ENCODE results near the gene SMARCC1.

Gene SMARCC1

DNA sequence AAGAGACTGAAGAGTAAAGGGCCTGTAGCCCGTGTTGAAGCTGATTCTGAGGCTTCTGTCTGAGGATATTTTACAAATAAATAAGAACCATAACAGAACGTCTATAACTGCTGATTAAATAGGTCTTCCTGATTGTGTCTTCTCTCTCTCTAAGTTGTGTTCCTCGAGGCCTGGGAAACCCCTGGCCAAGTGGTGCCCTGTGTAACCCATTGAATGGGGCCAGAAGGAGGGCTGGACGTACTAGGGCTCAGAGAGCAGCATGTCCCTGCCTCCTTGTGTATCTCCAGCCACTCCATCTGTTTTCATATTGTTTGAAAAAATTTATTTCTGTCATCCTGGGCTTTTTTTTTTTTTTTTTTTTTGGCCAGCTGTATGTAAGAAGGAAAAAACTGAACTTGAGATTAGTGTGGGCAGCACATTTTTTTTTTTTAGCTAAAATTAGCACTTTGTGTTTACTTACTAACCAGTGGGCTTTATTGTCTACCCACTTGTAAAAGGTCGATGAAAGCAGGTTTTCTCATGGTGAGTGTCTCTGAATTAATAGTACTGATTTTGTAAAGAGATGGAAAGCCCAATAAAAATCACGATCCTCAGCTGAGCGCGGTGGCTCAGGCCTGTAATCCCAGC is 32.0 kb upstream of the SMARCC1 start (continued):
- TF ChIP-seq MZF1 (tag by site-specific recombination; IDR thresholded peaks at IDR 0.05; ENCODE audit: borderline replicate concordance) (no peak), ZNF624 (tag by site-specific recombination; IDR thresholded peaks at IDR 0.05) (no peak)

DNA sequence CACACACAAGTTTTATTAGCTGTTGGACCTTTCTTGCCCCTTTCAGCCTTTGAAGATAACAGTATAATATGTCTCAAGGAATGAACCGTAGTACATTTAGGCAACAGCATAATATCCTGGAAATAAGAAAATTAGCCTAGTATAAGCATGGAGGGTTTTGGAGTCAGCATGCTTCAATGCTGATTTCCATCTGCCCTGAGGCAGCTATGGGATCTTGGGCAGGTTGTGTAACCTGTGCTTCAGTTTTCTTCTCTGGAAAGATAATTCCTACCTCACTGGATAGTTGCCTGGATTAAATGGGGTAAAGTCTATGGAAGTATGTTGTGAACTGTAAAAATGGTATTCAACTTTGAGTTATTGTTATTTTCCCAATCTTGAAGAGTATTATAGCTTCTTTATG is 22.9 kb upstream of the SMARCC1 start:
- H3K9me3 ChIP-seq (ENCODE audit: control insufficient read depth, insufficient read depth, low read depth, low read length), result no peaks in the 10 kb centered on the region
- H3K4me3 ChIP-seq (ENCODE audit: low read depth, low read length), result no peak overlapping the region
- H3K4me1 ChIP-seq (ENCODE audit: control insufficient read depth, insufficient read depth, low read length), result no peaks in the 10 kb centered on the region
- CTCF ChIA-PET, result interaction anchor here (0.6 to 2.0 kb wide), 2 partner anchors 20 to 364 kb away, joined by 3 to 8 read pairs; no protein-coding TSS in a partner anchor
- POLR2A ChIA-PET, result interaction anchor here (1.2 to 1.4 kb wide), 2 partner anchors 10 to 383 kb away, joined by 3 read pairs; partner anchors contain the start of gene CDC25A
- H3K27ac ChIP-seq (ENCODE audit: extremely low read depth, low read depth, low read length), result no peak overlapping the region
- peaks cover 21 to 28% of the 10 kb centered on the region in 2 experiments for H3K36me3 ChIP-seq (ENCODE audit: control insufficient read depth in 2 of 2, insufficient read depth in 1 of 2, low read length in 2 of 2)
- no peak for TF ChIP-seq WT1 (tag by site-specific recombination; IDR thresholded peaks at IDR 0.05)
- no peak for TF ChIP-seq ZNF112 (tag by site-specific recombination; IDR thresholded peaks at IDR 0.05)

DNA sequence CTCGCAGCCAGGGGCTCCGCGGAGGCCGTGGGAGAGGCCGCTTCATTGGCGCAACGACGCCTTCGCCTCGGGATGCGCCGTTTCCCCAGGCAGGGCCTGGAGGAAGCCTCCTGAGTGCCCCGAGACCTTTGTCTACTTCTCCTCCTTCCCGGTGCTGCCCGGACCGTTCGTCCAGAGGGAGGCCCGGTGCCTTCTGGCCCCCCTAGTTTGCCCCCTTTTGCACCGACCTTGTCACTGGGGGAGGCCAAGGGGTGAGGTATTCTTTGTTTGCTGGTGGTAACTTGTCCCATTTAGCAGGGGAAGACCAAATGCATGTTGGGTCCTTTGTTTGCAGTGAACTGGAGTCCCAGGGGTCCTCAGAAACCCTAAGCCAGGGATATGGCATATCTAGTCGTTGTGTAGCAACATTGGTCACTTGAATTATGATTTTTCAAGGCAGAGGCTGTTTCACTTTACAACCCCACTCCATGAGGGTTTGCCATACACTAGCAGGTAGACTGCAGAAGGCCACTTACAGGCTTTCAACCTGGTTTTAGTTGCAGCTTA is 21.9 kb upstream of the SMARCC1 start:
- ChIA-PET POLR2A (no interaction called here), CTCF (no interaction called here)
- Histone ChIP-seq H3K9me3 (ENCODE audit: control insufficient read depth, insufficient read depth, low read depth, low read length) (no peaks in the 10 kb centered on the region), H3K4me1 (ENCODE audit: control insufficient read depth, insufficient read depth, low read length) (no peaks in the 10 kb centered on the region), H3K36me3 (ENCODE audit: control insufficient read depth in 2 of 2, insufficient read depth in 1 of 2, low read length in 2 of 2) (peaks cover 13 to 24% of the 10 kb centered on the region in 2 experiments; a peak in 2 of 3 replicates), H3K4me3 (ENCODE audit: low read depth, low read length) (peak overlapping the region; percentile 76), H3K27ac (ENCODE audit: extremely low read depth, low read depth, low read length) (peak overlapping the region; percentile 86)
- peak; percentile 53; the same call in 1 of the 2 replicates for TF ChIP-seq ZBTB48 (tag by site-specific recombination; IDR thresholded peaks at IDR 0.05)
- peak; percentile 28; the same call in 1 of the 2 replicates for TF ChIP-seq TRIM28 (IDR thresholded peaks at IDR 0.05; ENCODE audit: borderline replicate concordance, low read length)
- no peak for TF ChIP-seq ZNF2 (tag by site-specific recombination; IDR thresholded peaks at IDR 0.05)
- TF ChIP-seq REPIN1 (tag by site-specific recombination; IDR thresholded peaks at IDR 0.05; ENCODE audit: low read depth), result no peak
- TF ChIP-seq GLIS1 (tag by site-specific recombination; IDR thresholded peaks at IDR 0.05), result peak; percentile 85
- TF ChIP-seq, protein P1, sequence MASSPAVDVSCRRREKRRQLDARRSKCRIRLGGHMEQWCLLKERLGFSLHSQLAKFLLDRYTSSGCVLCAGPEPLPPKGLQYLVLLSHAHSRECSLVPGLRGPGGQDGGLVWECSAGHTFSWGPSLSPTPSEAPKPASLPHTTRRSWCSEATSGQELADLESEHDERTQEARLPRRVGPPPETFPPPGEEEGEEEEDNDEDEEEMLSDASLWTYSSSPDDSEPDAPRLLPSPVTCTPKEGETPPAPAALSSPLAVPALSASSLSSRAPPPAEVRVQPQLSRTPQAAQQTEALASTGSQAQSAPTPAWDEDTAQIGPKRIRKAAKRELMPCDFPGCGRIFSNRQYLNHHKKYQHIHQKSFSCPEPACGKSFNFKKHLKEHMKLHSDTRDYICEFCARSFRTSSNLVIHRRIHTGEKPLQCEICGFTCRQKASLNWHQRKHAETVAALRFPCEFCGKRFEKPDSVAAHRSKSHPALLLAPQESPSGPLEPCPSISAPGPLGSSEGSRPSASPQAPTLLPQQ (tag by site-specific recombination; IDR thresholded peaks at IDR 0.05), result 0 out of 2 replicates have a peak, but pooled peaks have one; percentile 7
- TF ChIP-seq ZNF791 (tag by site-specific recombination; IDR thresholded peaks at IDR 0.05), result no peak
- no peak for TF ChIP-seq SCRT1 (tag by site-specific recombination; IDR thresholded peaks at IDR 0.05; ENCODE audit: borderline replicate concordance)
- TF ChIP-seq ZNF677 (tag by site-specific recombination; IDR thresholded peaks at IDR 0.05), result no peak
- peak; percentile 23; the same call in 1 of the 2 replicates for TF ChIP-seq KLF16 (tag by site-specific recombination; IDR thresholded peaks at IDR 0.05)
- no peak for TF ChIP-seq ZNF530 (tag by site-specific recombination; IDR thresholded peaks at IDR 0.05; ENCODE audit: low read depth)
- 0 out of 2 replicates have a peak, but pooled peaks have one; percentile 54 for TF ChIP-seq ZXDB (tag by site-specific recombination; IDR thresholded peaks at IDR 0.05)
- no peak for TF ChIP-seq ZNF626 (tag by site-specific recombination; IDR thresholded peaks at IDR 0.05)
- TF ChIP-seq ZIC2 (tag by site-specific recombination; IDR thresholded peaks at IDR 0.05), result peak; percentile 33; the same call in 1 of the 2 replicates
- TF ChIP-seq ZNF660 (tag by site-specific recombination; IDR thresholded peaks at IDR 0.05), result no peak
- no peak for TF ChIP-seq ZNF184 (tag by site-specific recombination; IDR thresholded peaks at IDR 0.05)
- TF ChIP-seq ZNF19 (tag by site-specific recombination; IDR thresholded peaks at IDR 0.05; ENCODE audit: low read depth), result no peak
- no peak for TF ChIP-seq ZNF785 (tag by site-specific recombination; IDR thresholded peaks at IDR 0.05)
- TF ChIP-seq ZNF335 (tag by site-specific recombination; conservative IDR thresholded peaks at IDR 0.05), result peak; percentile 95
- TF ChIP-seq EGR2 (tag by site-specific recombination; IDR thresholded peaks at IDR 0.05; ENCODE audit: low read depth), result no peak; the same call in 1 of the 2 replicates
- peak; percentile 66 for TF ChIP-seq KLF1 (tag by site-specific recombination; IDR thresholded peaks at IDR 0.05)
- TF ChIP-seq, protein P2, sequence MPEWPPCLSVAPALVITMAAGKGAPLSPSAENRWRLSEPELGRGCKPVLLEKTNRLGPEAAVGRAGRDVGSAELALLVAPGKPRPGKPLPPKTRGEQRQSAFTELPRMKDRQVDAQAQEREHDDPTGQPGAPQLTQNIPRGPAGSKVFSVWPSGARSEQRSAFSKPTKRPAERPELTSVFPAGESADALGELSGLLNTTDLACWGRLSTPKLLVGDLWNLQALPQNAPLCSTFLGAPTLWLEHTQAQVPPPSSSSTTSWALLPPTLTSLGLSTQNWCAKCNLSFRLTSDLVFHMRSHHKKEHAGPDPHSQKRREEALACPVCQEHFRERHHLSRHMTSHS (tag by site-specific recombination; IDR thresholded peaks at IDR 0.05), result no peak
- peak; percentile 91 for TF ChIP-seq GLIS2 (tag by site-specific recombination; IDR thresholded peaks at IDR 0.05)
- TF ChIP-seq, protein P3, sequence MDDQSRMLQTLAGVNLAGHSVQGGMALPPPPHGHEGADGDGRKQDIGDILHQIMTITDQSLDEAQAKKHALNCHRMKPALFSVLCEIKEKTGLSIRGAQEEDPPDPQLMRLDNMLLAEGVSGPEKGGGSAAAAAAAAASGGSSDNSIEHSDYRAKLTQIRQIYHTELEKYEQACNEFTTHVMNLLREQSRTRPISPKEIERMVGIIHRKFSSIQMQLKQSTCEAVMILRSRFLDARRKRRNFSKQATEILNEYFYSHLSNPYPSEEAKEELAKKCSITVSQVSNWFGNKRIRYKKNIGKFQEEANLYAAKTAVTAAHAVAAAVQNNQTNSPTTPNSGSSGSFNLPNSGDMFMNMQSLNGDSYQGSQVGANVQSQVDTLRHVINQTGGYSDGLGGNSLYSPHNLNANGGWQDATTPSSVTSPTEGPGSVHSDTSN (CRISPR knock-in tag; IDR thresholded peaks at IDR 0.05), result no peak
- TF ChIP-seq OVOL3 (tag by site-specific recombination; IDR thresholded peaks at IDR 0.05), result no peak
